GM18519 (cell line): Measurements from ENCODE around the gene MACROD1.

Experiments
- ATAC-seq: cut with Tn5 transposase; IDR thresholded peaks from one replicate; pipeline ENCODE4 v1.9.1; 2021; ENCODE audit warnings: mild to moderate bottlenecking, moderate library complexity; ENCODE audit not compliant: unreplicated experiment, low FRiP score

The MACROD1 gene

GRCh38 chr11:64022125-64022784 lies 143.7 kb downstream of the MACROD1 start:
- ATAC-seq: no peak

- no peak for ATAC-seq
These were observed 144.2 kb downstream of the MACROD1 start for GRCh38 chr11:64021757-64022093.

GRCh38 chr11:64020976-64021756 lies 144.7 kb downstream of the MACROD1 start:
- ATAC-seq: no peak

GRCh38 chr11:64019106-64020037 lies 146.5 kb downstream of the MACROD1 start:
- ATAC-seq: no peak

GRCh38 chr11:64018310-64018709 lies 147.6 kb downstream of the MACROD1 start:
- no peak for ATAC-seq

GRCh38 chr11:64017945-64018224 lies 148.0 kb downstream of the MACROD1 start:
- no peak for ATAC-seq

- no peak for ATAC-seq
These were observed 149.7 kb downstream of the MACROD1 start for GRCh38 chr11:64015935-64016845.

- ATAC-seq: no peak
These were observed 150.4 kb downstream of the MACROD1 start for GRCh38 chr11:64015510-64015909.

GRCh38 chr11:64014356-64014755 lies 151.6 kb downstream of the MACROD1 start:
- ATAC-seq: no peak

- ATAC-seq: no peak
These were observed 152.6 kb downstream of the MACROD1 start for GRCh38 chr11:64013141-64013896.

- no peak for ATAC-seq
These were observed 154.5 kb downstream of the MACROD1 start for GRCh38 chr11:64011371-64011770.

GRCh38 chr11:64010783-64011182 lies 155.1 kb downstream of the MACROD1 start:
- ATAC-seq: no peak

- ATAC-seq: no peak
These were observed 156.2 kb downstream of the MACROD1 start for GRCh38 chr11:64009710-64010109.

GRCh38 chr11:64008914-64009633 lies 156.8 kb downstream of the MACROD1 start:
- ATAC-seq: no peak

- no peak for ATAC-seq
These were observed 157.5 kb downstream of the MACROD1 start for GRCh38 chr11:64008283-64008913.

- no peak for ATAC-seq
These were observed 158.2 kb downstream of the MACROD1 start for GRCh38 chr11:64007629-64008282.

GRCh38 chr11:64007160-64007628 lies 158.7 kb downstream of the MACROD1 start:
- ATAC-seq: no peak

GRCh38 chr11:64006398-64006797 lies 159.5 kb downstream of the MACROD1 start:
- no peak for ATAC-seq
